Measurements from ENCODE around the gene TMEM128. TPM values are rescaled to one million over a fixed set of nuclear protein-coding genes. Genes with fewer than 3 reads are reported as not detected.

Gene TMEM128
- polyA plus RNA-seq, 1 of the 3 experiments (the other 2 are of a cell fraction): 33.7 TPM

DNA sequence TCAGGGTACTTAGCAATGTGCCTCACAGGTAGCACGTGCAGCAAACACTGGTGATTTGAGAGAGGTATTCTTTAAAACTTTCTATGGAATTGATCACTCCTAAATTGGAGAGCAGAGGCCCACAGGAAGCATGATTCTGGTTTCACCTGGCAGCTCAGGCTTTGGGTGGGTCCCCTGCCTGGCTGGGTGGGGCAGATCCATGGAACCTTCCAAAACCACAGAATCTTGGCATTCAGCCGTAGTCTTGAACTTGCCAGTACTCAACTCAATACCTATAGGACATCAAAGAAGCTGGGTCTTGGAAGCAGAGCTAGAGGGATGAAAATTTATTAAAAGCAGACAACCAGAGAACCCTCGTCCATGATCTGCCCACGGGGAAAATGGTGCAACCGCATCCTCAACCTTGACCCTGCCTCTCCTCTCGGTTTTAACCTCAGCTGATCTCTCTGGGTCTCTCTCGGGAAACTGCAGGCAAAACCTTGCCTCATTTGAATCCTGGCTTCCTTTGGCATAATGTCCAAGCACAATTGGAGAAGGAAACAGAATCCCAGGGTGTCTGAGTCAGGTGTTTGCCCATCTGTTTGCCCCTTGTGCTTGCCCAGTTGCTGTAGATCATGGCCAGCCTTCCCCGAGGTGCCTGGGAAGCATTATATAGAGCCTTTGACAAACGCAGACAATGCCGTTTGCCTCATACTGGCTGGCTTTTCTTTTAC lies 44.2 kb downstream of the TMEM128 start:
- H3K27me3 ChIP-seq (ENCODE audit: insufficient read depth): peaks cover 46% of the 10 kb centered on the region
- CTCF ChIA-PET: interaction anchor here (1.2 kb wide), 1 partner anchor 11 kb away, joined by 3 read pairs; no protein-coding TSS in a partner anchor
- H3K9me2 ChIP-seq: no peaks in the 10 kb centered on the region
- H3K9me3 ChIP-seq: no peaks in the 10 kb centered on the region
- no peak overlapping the region for H3K4me3 ChIP-seq (ENCODE audit: low read depth in 2 of 2, low read length in 1 of 2)
- no peak overlapping the region for H3K9ac ChIP-seq
- no peak overlapping the region for H3K27ac ChIP-seq (ENCODE audit: low read depth in 2 of 2, low read length in 1 of 2)
- no peaks in the 10 kb centered on the region for H3F3A ChIP-seq (replicated peaks; ENCODE audit: insufficient read depth)
- POLR2A ChIA-PET: no interaction called here
- DNase-seq: no peak
- H2AFZ ChIP-seq (ENCODE audit: low read depth): no peak overlapping the region
- TF ChIP-seq YY1 (IDR thresholded peaks at IDR 0.05; ENCODE audit: low read depth) (no peak), RCOR1 (IDR thresholded peaks at IDR 0.05; ENCODE audit: low read length) (no peak), ELF1 (IDR thresholded peaks at IDR 0.05) (no peak), TEAD4 (IDR thresholded peaks at IDR 0.05; ENCODE audit: borderline replicate concordance, insufficient read depth) (no peak), FOSL2 (IDR thresholded peaks at IDR 0.05; ENCODE audit: borderline replicate concordance, low read depth) (no peak), TCF12 (IDR thresholded peaks at IDR 0.05) (no peak), SMC3 (IDR thresholded peaks at IDR 0.05; ENCODE audit: low read depth, low read length) (no peak)
- TF ChIP-seq, protein P1, sequence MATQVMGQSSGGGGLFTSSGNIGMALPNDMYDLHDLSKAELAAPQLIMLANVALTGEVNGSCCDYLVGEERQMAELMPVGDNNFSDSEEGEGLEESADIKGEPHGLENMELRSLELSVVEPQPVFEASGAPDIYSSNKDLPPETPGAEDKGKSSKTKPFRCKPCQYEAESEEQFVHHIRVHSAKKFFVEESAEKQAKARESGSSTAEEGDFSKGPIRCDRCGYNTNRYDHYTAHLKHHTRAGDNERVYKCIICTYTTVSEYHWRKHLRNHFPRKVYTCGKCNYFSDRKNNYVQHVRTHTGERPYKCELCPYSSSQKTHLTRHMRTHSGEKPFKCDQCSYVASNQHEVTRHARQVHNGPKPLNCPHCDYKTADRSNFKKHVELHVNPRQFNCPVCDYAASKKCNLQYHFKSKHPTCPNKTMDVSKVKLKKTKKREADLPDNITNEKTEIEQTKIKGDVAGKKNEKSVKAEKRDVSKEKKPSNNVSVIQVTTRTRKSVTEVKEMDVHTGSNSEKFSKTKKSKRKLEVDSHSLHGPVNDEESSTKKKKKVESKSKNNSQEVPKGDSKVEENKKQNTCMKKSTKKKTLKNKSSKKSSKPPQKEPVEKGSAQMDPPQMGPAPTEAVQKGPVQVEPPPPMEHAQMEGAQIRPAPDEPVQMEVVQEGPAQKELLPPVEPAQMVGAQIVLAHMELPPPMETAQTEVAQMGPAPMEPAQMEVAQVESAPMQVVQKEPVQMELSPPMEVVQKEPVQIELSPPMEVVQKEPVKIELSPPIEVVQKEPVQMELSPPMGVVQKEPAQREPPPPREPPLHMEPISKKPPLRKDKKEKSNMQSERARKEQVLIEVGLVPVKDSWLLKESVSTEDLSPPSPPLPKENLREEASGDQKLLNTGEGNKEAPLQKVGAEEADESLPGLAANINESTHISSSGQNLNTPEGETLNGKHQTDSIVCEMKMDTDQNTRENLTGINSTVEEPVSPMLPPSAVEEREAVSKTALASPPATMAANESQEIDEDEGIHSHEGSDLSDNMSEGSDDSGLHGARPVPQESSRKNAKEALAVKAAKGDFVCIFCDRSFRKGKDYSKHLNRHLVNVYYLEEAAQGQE (IDR thresholded peaks at IDR 0.05; ENCODE audit: low read depth, low read length): no peak
- TF ChIP-seq, protein P2, sequence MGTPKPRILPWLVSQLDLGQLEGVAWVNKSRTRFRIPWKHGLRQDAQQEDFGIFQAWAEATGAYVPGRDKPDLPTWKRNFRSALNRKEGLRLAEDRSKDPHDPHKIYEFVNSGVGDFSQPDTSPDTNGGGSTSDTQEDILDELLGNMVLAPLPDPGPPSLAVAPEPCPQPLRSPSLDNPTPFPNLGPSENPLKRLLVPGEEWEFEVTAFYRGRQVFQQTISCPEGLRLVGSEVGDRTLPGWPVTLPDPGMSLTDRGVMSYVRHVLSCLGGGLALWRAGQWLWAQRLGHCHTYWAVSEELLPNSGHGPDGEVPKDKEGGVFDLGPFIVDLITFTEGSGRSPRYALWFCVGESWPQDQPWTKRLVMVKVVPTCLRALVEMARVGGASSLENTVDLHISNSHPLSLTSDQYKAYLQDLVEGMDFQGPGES (IDR thresholded peaks at IDR 0.05; ENCODE audit: low read depth, low read length): no peak
- TF ChIP-seq, protein P3, sequence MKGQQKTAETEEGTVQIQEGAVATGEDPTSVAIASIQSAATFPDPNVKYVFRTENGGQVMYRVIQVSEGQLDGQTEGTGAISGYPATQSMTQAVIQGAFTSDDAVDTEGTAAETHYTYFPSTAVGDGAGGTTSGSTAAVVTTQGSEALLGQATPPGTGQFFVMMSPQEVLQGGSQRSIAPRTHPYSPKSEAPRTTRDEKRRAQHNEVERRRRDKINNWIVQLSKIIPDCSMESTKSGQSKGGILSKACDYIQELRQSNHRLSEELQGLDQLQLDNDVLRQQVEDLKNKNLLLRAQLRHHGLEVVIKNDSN (IDR thresholded peaks at IDR 0.05; ENCODE audit: borderline replicate concordance, low read depth): no peak
- H3K4me2 ChIP-seq: no peak overlapping the region
- H3K79me2 ChIP-seq (ENCODE audit: insufficient read depth): no peaks in the 10 kb centered on the region
- no peaks in the 10 kb centered on the region for H3K4me1 ChIP-seq (ENCODE audit: control insufficient read depth in 1 of 2, insufficient read depth in 2 of 2, low read depth in 1 of 2, low read length in 1 of 2)
- H4K20me1 ChIP-seq (ENCODE audit: insufficient read depth): no peaks in the 10 kb centered on the region
- 4% methylated on average over 10 of the region's 10 CpGs for WGBS (ENCODE audit: low lambda C conversion rate)
- no peaks in the 10 kb centered on the region for H3K36me3 ChIP-seq (replicated peaks in 1 of 2; ENCODE audit: control insufficient read depth in 1 of 2, insufficient read depth in 2 of 2, low read length in 1 of 2)

DNA sequence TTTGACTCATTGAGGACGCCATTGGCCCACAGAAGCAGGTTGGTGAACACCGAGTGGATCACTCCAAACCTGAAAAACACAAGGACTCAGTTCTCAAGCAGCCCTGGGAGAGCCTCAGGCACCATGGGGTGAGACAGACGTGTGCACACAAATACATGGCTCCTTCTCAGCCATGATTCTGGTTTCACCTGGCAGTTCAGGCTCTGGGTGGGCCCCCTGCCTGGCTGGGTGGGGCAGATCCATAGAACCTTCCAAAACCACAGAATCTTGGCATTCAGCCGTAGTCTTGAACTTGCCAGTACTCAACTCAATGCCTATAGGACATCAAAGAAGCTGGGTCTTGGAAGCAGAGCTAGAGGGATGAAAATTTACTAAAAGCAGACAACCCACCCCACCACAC lies 45.5 kb downstream of the TMEM128 start:
- ChIA-PET CTCF (no interaction called here), POLR2A (no interaction called here)
- H3K27ac ChIP-seq (ENCODE audit: low read depth in 2 of 2, low read length in 1 of 2): no peak overlapping the region
- no peaks in the 10 kb centered on the region for H3K9me3 ChIP-seq
- H3K27me3 ChIP-seq (ENCODE audit: insufficient read depth): peaks cover 58% of the 10 kb centered on the region
- no peaks in the 10 kb centered on the region for H3K9me2 ChIP-seq
- H3K4me2 ChIP-seq: no peak overlapping the region
- H2AFZ ChIP-seq (ENCODE audit: low read depth): no peak overlapping the region
- TF ChIP-seq NFIC (IDR thresholded peaks at IDR 0.05; ENCODE audit: borderline replicate concordance) (no peak), RXRA (IDR thresholded peaks at IDR 0.05; ENCODE audit: borderline replicate concordance, low read depth) (no peak), FOXJ3 (CRISPR knock-in tag; IDR thresholded peaks at IDR 0.05) (no peak), MEF2A (IDR thresholded peaks at IDR 0.05; ENCODE audit: borderline replicate concordance, low read depth) (no peak), MXI1 (IDR thresholded peaks at IDR 0.05; ENCODE audit: low read depth, low read length) (no peak)
- no peaks in the 10 kb centered on the region for H4K20me1 ChIP-seq (ENCODE audit: insufficient read depth)
- no peak for DNase-seq
- H3K4me3 ChIP-seq (ENCODE audit: low read depth in 2 of 2, low read length in 1 of 2): no peak overlapping the region
- no peaks in the 10 kb centered on the region for H3K36me3 ChIP-seq (replicated peaks in 1 of 2; ENCODE audit: control insufficient read depth in 1 of 2, insufficient read depth in 2 of 2, low read length in 1 of 2)
- H3K9ac ChIP-seq: no peak overlapping the region
- 0% methylated on average over 1 of the region's 4 CpGs for WGBS (ENCODE audit: low lambda C conversion rate)
- H3K4me1 ChIP-seq (ENCODE audit: control insufficient read depth in 1 of 2, insufficient read depth in 2 of 2, low read depth in 1 of 2, low read length in 1 of 2): no peaks in the 10 kb centered on the region
- H3F3A ChIP-seq (replicated peaks; ENCODE audit: insufficient read depth): no peaks in the 10 kb centered on the region
- no peaks in the 10 kb centered on the region for H3K79me2 ChIP-seq (ENCODE audit: insufficient read depth)

All from SK-N-SH (cell line).